Upper lobe of right lung (tissue), 1 donor: ENCODE measurements around the gene HDAC4. TPM values are rescaled to one million over a fixed set of nuclear protein-coding genes. Genes with fewer than 3 reads are reported as not detected.

Experiments used
- ATAC-seq: fragments of 200-7000 bp; cut with Tn5 transposase; one replicate; pipeline ENCODE4 v1.9.1; 2020; ENCODE audit warnings: mild to moderate bottlenecking, moderate library complexity
- DNase-seq: peaks from one replicate; pipeline ENCODE4 v3.0.0-alpha.2; 2020
- H3K27ac ChIP-seq: fragments of 200-600 bp; one replicate; pipeline ENCODE4 v1.8.0; 2022
- H3K27me3 ChIP-seq: fragments of 200-600 bp; one replicate; pipeline ENCODE4 v1.8.0; 2022; ENCODE audit warnings: mild to moderate bottlenecking
- H3K36me3 ChIP-seq: fragments of 200-600 bp; one replicate; pipeline ENCODE4 v1.8.0; 2022
- H3K4me1 ChIP-seq: fragments of 200-600 bp; one replicate; pipeline ENCODE4 v1.8.0; 2022
- H3K4me3 ChIP-seq: fragments of 200-600 bp; one replicate; pipeline ENCODE4 v1.8.0; 2022; ENCODE audit warnings: mild to moderate bottlenecking
- H3K9me3 ChIP-seq: fragments of 200-600 bp; one replicate; pipeline ENCODE4 v1.8.0; 2022
- intact Hi-C: fragments of 100-400 bp; cut with DNase I; formaldehyde crosslinking; loops from one replicate; pipeline ENCODE4 v1.11.0; 2022
- total RNA-seq: library from RNA; stranded (reverse); fragmentation: NEBNext Ultra II Directional; extraction: Animal tissue kit (Norgen Biotek cat#: 25700); gene quantifications from one replicate; pipeline ENCODE4 v1.2.1, GENCODE V29; 2021
- TF ChIP-seq, protein P1 (sequence below): fragments of 200-600 bp; IDR thresholded peaks from one replicate; pipeline ENCODE4 v1.8.0; 2022; ENCODE audit warnings: antibody characterized with exemption
- donor health status: DM: no; HTN: yes; CAD: no; lungs with severe emphysema.

HDAC4 gene
- total RNA-seq, 1 donor from 2014 or later: 44.1 TPM

DNA sequence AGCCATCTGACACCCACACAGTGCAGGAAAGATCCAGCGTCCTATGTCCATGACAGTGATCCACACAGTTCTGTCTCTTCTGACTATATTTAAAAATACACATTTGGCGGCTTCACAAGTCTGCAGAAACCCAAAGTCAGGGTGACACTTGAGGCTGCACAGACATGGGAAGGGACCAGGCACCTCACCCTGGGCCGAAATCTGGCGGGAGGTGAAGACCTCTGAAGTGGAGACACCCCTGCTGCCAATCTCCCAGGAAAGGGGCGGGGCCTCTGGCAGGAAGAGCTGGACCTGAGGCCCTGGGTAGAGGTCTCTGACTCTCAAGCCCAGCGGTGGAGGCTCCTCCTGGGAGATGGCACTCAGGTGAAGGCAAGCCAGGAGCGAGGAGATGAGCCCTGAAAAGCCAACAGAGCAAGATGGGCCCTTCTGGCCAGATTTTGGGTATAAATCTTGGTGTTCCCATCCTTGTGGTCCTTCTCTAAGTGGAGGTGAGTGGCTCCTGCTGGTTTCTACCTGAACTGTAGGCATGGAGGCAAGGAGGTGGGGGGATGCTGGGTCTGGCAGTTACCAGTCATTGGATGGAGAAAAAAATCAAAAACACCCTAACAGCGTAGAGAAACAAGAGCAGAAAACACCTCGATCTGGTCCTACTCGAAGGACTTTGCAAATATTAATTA is 248.4 kb downstream of the HDAC4 start:
- no peaks in the 10 kb centered on the region for H3K27me3 ChIP-seq
- intact Hi-C loops: no loop called here
- no peak overlapping the region for H3K27ac ChIP-seq
- H3K36me3 ChIP-seq: peaks cover 58% of the 10 kb centered on the region
- no peaks in the 10 kb centered on the region for H3K4me1 ChIP-seq
- DNase-seq: peak; percentile 45
- H3K4me3 ChIP-seq: no peak overlapping the region
- TF ChIP-seq, protein P1, sequence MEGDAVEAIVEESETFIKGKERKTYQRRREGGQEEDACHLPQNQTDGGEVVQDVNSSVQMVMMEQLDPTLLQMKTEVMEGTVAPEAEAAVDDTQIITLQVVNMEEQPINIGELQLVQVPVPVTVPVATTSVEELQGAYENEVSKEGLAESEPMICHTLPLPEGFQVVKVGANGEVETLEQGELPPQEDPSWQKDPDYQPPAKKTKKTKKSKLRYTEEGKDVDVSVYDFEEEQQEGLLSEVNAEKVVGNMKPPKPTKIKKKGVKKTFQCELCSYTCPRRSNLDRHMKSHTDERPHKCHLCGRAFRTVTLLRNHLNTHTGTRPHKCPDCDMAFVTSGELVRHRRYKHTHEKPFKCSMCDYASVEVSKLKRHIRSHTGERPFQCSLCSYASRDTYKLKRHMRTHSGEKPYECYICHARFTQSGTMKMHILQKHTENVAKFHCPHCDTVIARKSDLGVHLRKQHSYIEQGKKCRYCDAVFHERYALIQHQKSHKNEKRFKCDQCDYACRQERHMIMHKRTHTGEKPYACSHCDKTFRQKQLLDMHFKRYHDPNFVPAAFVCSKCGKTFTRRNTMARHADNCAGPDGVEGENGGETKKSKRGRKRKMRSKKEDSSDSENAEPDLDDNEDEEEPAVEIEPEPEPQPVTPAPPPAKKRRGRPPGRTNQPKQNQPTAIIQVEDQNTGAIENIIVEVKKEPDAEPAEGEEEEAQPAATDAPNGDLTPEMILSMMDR: no peak
- ATAC-seq: no peak
- no peaks in the 10 kb centered on the region for H3K9me3 ChIP-seq

- no peaks in the 10 kb centered on the region for H3K9me3 ChIP-seq
- no peak overlapping the region for H3K27ac ChIP-seq
- H3K4me3 ChIP-seq: no peak overlapping the region
- H3K36me3 ChIP-seq: peaks cover 58% of the 10 kb centered on the region
- peak; percentile 46 for DNase-seq
- no peaks in the 10 kb centered on the region for H3K27me3 ChIP-seq
- ATAC-seq: no peak
- H3K4me1 ChIP-seq: no peaks in the 10 kb centered on the region
- TF ChIP-seq, protein P1: no peak
- intact Hi-C loops: no loop called here
Measured at GRCh38 chr2:239151201-239152131, 249.4 kb downstream of the HDAC4 start.

DNA sequence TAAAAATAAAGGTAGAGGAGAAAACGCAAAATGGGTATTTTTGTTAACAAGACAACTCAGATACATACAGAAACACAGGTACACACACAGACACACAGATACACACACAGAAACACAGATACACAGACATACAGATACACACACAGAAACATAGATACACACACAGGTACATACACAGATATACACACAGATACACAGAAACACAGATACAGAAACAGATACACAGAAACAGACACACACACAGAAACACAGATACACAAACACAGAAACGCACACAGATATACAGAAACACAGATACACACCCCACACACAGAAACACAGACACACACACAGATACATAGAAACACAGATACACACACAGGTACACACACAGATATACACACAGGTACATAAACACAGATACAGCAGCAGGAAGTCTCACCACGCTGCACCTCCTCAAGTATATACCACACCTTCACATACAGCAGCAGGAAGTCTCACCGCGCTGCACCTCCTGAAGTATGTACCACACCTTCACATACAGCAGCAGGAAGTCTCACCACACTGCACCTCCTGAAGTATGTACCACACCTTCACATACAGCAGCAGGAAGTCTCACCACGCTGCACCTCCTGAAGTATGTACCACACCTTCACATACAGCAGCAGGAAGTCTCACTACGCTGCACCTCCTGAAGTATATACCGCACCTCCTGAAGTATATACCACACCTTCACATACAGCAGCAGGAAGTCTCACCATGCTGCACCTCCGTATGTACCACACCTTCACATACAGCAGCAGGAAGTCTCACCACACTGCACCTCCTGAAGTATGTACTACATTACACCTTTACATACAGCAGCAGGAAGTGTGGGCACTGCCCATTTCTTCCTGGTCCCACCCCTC is 250.5 kb downstream of the HDAC4 start:
- no peaks in the 10 kb centered on the region for H3K9me3 ChIP-seq
- H3K27me3 ChIP-seq: no peaks in the 10 kb centered on the region
- no peak overlapping the region for H3K4me3 ChIP-seq
- no peaks in the 10 kb centered on the region for H3K4me1 ChIP-seq
- TF ChIP-seq, protein P1: no peak
- peaks cover 47% of the 10 kb centered on the region for H3K36me3 ChIP-seq
- no peak for ATAC-seq
- intact Hi-C loops: no loop called here
- no peak overlapping the region for H3K27ac ChIP-seq
- DNase-seq: peak; percentile 23

DNA sequence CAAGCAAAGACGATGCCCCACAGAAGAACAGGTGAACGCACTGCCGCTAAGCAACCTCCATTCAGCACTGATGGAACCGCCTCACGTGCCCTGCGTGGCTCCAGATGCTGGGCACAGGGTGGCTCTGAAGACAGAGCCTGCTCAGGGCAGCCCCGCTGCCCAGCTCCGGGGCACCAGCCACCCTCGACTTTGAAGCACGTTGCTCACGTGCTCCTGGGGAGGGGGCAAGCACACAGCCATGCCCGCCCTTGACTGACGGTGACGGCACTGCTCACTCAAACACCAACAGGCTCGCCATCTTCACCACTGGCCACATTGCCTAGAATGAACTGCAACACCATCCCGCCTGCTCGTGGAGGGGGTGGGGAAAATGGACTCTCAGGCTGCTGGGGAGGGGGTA is 251.3 kb downstream of the HDAC4 start:
- ATAC-seq (no peak), DNase-seq (peak; percentile 49)
- Histone ChIP-seq H3K27ac (no peak overlapping the region), H3K4me3 (no peak overlapping the region), H3K36me3 (peaks cover 45% of the 10 kb centered on the region), H3K27me3 (no peaks in the 10 kb centered on the region), H3K4me1 (no peaks in the 10 kb centered on the region), H3K9me3 (no peaks in the 10 kb centered on the region)
- intact Hi-C loops: no loop called here
- TF ChIP-seq, protein P1: no peak

DNA sequence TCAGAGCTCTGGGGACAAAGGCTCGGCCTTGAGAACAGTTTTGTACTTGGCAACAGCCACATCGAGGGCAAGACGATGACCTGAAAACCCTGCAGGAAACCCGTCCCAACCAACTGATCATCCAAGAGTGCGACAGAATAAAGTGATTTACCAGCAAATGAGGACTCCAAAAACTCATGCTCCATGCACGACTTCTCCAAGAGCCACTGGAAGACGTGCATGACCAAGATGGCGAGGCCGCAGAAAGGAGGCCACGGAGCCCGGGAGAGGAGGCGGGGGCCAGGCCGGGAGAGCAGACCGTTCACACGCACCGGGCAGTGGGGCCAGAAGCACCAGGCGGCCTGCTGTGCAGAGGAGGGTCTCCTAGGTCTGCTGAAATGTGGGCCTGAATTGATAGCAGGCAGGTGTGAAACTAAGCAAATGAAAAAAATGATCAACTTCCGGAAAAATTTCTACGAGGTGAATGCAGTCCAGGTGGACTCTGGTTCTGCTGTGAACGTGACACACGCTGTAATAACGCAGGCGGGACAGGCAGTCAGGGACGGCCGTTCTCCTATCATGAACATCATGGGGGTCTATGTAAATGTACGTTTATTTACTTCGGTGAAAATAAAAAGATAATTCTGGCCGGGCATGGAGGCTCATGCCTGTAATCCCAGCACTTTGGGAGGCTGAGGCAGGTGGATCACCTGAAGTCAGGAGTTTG is 252.2 kb downstream of the HDAC4 start:
- H3K27me3 ChIP-seq: no peaks in the 10 kb centered on the region
- H3K4me3 ChIP-seq: no peak overlapping the region
- TF ChIP-seq, protein P1: no peak
- intact Hi-C loops: no loop called here
- no peaks in the 10 kb centered on the region for H3K4me1 ChIP-seq
- H3K9me3 ChIP-seq: no peaks in the 10 kb centered on the region
- no peak overlapping the region for H3K27ac ChIP-seq
- peaks cover 36% of the 10 kb centered on the region for H3K36me3 ChIP-seq
- ATAC-seq (no peak), DNase-seq (peak; percentile 33)
